Activated CD4-positive, alpha-beta T cell treated with anti-CD3 and anti-CD28 coated beads, Interleukin-2, Interleukin-4, amounts not matched to agents 100 ng/mL and 50 ng/mL, durations not matched to agents 16 hours and 8 hours (primary cell): ENCODE measurements around the gene OR2T35.
A peak's percentile ranks its signal among the peaks of the same experiment; 100 is the strongest.

Experiments
- DNase-seq: peaks from one replicate; pipeline ENCODE4 v3.0.0-alpha.2; 2020; ENCODE audit warnings: low spot score

Gene OR2T35

GRCh38 chr1:248625971-248626370, 19.1 kb downstream of the OR2T35 start:
- DNase-seq: no peak

GRCh38 chr1:248625166-248625565, 19.9 kb downstream of the OR2T35 start:
- no peak for DNase-seq

- DNase-seq: peak; percentile 30
Observed at GRCh38 chr1:248622570-248623001, 22.5 kb downstream of the OR2T35 start.

GRCh38 chr1:248621770-248622169, 23.3 kb downstream of the OR2T35 start:
- no peak for DNase-seq

- peak; percentile 32 for DNase-seq
Observed at GRCh38 chr1:248618878-248619277, 26.2 kb downstream of the OR2T35 start.

- no peak for DNase-seq
Observed at GRCh38 chr1:248618119-248618518, 27.0 kb downstream of the OR2T35 start.

- DNase-seq: no peak
Observed at GRCh38 chr1:248613742-248614141, 31.3 kb downstream of the OR2T35 start.

- DNase-seq: no peak
Observed at GRCh38 chr1:248611883-248612414, 33.1 kb downstream of the OR2T35 start.

- DNase-seq: no peak
Observed at GRCh38 chr1:248610301-248610700, 34.8 kb downstream of the OR2T35 start.

GRCh38 chr1:248599396-248599795, 45.7 kb downstream of the OR2T35 start:
- no peak for DNase-seq

- no peak for DNase-seq
Observed at GRCh38 chr1:248597589-248597988, 47.5 kb downstream of the OR2T35 start, which contains the start of gene OR2T10. Gene OR2T10 (minus strand): TSS chr1:248597700. CDS start chr1:248593768, 3,932 bp downstream.

- DNase-seq: no peak
Observed at GRCh38 chr1:248596615-248597014, 48.5 kb downstream of the OR2T35 start.

- no peak for DNase-seq
Observed at GRCh38 chr1:248593226-248593625, 51.9 kb downstream of the OR2T35 start.

GRCh38 chr1:248592655-248593054, 52.4 kb downstream of the OR2T35 start:
- no peak for DNase-seq

GRCh38 chr1:248590055-248590454, 55.0 kb downstream of the OR2T35 start:
- no peak for DNase-seq

GRCh38 chr1:248589334-248589733, 55.7 kb downstream of the OR2T35 start:
- no peak for DNase-seq
